GM18499 (cell line): ENCODE data around the gene PXDN.

Experiments used
- ATAC-seq: cut with Tn5 transposase; IDR thresholded peaks from one replicate; pipeline ENCODE4 v1.9.1; 2021; ENCODE audit warnings: moderate number of reproducible peaks; ENCODE audit not compliant: insufficient read depth, unreplicated experiment

Gene PXDN

DNA sequence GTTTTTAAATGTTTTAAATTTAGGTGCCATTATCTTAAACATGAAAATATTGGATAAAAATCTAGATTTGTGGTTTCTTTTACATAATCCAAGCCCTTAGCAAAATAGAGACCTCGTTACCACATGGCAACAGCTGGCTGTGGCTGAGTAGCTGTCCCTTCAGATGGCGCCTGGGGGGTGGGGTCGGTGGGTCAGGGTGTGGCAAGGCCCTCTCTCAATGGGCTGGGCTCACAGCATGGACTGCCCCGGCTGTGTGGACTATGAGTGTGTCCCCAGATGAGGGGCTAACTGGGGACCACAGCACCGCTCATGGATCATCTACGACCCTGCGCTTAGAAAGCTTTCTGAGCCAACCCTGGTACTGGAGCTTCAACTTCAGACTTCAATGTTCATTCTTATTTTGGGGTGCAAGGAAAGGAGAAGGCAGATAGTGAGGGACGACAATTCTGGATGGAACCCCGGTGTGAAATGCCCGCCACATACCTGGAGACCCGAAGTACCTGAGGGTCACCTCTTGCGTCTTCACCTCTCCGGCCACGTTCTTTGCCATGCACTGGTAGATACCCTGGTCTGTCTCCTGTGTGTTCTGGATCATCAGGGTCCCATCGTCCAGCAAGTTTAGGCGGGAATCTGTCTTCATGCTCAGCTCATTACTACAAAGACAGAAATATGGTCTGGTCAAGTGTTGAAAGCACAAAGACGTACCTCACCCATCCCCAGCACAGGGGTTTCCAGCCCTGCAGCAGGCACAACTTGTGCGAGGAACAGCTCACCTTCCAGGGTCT, 71.0 kb downstream of the PXDN start:
- no peak for ATAC-seq

- ATAC-seq = no peak
Measured at GRCh38 chr2:1672738-1673137, 71.6 kb downstream of the PXDN start.

DNA sequence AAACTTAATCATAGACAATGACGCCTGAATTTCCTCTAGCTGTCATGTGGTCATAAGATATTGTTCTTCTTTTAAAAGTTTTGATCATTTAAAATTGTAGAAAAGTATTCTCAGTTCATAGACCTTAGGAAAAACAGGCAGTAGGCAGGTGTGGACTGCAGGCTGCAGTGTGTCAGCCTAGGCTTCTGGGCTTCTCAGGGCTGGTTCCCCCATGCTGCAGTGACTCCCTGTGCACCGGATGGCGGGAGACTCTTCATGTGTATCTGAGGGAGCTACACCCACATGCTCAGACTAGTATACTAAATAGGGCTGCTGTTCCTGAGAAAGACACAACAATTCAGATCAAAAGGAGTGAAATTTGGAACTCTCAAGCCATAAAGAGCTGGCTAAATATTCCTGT, 72.4 kb downstream of the PXDN start:
- ATAC-seq = no peak

GRCh38 chr2:1670636-1671035, 73.7 kb downstream of the PXDN start:
- no peak for ATAC-seq

GRCh38 chr2:1665761-1666505, 78.4 kb downstream of the PXDN start:
- ATAC-seq = no peak

- ATAC-seq = no peak
Measured at GRCh38 chr2:1664698-1665097, 79.6 kb downstream of the PXDN start.

DNA sequence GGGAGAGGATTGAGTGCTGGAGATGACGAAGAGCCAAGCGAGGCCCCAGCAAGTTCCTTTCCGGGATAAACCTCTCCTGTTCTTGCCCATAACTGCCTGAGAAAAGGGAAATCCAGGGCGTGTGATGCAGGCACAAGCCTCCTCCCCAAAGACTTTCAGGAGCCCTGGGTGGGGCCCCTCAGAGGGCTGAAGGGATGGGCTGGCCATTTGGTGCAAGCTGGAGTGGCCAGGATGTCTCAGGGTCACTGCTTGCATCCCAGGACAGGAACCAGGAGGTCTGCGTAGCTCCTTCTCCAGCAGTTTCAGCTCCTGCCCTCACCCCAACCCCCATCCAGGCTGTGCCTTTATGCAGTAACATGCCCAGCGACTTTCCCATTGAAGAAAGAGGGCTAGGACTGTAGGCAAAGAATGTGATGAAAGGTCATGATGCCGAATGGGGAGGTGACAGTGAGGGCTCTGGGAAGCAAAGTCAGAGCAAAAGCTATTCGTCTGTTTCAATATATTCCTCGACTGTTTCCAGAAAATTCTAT, 80.2 kb downstream of the PXDN start:
- ATAC-seq = no peak

DNA sequence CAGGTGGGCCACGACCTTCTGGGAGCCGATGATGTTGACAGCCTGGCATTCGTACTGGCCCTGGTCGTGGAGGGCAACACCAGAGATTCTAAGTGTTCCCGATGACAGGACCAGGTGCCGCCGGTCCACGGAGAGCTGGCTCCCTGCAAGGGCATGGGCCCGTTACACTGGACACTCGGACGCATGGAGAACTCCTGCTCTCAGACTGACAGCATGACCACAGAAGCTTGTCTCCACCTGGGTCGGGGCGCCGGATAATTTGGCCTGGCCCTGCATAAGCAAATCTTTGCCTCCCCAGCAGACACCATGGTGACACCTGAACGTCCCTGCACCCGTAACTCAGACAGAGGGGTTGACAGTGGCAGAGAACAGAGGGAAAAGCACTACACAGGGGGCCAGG, 80.7 kb downstream of the PXDN start:
- ATAC-seq = no peak

DNA sequence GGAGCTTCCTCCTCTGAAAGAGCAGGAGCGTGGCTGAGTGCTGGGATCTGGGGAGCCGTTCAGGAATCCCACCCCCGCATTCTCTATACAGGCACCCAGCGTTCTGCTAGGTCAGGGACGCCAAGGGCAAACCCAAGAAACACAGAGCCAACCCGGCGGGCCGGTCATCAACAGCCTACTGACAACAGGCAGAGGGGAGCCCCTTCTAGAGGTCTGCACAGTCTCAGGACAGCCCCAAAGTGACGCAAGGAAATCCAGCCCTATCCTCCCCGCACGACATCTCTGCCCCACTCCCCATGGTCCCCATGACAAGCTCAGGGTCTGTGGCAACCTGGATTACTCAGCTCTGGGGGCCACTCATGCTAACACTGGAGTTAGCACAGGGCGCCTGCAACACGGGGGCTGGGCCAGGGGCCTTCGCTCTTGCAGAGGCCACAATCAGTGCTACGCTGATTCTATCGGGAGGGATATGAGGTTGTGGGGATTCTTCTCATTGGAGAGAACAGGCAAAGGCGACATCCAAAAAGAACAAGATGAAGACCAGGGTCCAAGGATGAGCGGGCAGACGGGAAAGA, 81.6 kb downstream of the PXDN start:
- ATAC-seq = no peak

GRCh38 chr2:1661891-1662605, 82.3 kb downstream of the PXDN start:
- ATAC-seq = no peak

- no peak for ATAC-seq
Measured at GRCh38 chr2:1660656-1661640, 83.4 kb downstream of the PXDN start.

DNA sequence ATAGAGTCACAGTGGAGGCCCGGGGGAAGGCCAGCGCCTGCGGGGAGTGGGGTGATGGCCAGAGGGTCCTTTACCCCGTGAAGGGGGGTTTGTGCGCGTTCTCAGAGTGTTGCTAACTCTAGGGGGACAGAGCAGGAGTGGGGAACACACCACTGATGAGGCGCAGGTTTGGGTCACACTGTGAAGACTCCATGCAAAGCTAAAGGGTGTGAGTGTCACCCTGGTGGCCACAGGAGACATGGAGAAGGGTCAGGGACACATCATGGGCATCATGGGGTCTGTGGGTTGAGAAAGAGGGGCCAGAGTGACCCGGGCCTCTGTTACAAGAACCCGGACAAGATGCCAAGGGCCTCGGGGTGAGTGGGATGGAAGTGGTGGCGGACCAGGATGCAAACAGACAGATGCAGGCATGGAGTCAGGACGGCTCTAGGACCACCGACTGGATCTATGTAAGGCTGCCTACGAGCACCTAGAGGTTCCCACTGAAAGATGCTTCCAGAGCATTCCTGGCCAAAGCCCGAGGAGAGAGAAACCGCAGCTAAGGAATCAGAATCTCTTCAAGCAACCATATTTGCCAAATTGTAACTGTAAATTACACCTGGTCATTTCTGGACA, 84.3 kb downstream of the PXDN start:
- ATAC-seq = no peak

DNA sequence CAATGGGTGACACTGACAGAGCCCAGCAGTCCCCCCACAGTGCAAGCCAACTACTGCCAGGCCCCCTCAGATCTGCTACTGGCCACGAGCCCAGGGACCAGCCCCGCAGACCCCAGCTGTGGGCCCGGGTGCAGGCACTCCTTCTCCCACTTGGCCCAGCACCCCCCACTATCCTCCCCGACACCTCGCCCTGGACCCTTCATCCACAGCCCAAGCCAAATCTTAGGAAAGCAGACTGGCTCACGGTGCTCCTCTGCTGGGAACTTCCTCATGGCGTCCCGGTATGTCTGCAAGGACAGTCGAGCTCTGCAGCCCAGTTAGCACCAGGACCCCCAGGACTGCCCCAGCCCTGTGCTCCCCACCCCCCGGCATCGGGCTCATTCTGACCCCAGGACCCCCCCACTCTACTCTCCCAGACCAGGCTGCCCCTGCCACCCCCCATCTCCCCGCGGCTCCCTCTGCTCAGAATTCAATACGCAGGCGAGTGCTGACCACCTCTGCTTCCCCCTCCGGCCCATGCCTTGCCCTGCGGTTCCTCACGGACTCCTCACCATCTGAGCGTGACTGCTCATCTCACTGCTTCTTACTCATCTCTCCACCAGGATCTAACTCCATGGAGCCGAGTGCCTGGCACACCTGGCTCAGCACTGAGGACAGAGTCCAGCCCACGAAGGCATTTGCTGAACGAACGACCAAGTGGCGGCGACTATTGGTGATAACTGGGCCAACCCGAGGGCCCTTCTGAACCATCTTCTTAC, 85.7 kb downstream of the PXDN start:
- no peak for ATAC-seq

DNA sequence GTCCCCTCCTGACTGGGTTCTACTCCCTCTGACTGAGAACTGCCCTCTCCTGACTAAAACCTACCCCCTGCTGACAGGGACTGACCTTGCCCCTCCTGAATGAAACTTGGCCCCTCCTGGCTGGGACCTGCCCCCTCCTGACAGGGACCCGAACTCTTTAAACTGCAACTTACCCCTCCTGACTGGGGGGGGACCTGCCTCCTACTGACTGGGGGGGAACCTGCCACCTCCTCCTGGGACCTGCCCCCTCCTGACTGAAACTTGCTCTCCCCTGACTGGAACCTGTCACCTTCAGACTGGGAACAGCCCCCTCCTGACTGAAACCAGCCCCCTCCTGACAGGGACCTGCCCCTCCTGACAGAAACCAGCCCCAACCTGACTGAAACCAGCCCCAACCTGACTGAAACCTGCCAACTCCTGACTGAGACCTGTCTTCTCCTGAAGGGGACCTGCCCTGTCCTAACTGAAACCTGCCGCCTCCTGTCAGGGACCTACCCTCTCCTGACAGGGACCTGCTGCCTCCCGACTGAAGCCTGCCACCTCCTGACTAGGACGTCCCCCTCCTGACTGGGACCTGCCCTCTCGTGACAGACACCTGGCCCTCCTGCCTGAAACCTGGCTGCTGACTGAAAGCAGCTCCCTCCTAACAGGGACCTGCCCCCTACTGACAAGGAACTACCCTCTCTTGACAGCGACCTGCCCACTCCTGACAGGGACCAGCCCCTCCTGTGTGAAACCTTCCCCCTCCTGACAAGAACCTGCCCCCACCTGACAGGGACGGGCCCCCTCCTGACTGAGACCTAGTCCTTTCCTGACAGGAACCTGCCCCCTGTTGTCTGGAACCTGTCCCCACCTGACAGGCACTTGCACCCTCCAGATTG, 87.1 kb downstream of the PXDN start:
- ATAC-seq = no peak

DNA sequence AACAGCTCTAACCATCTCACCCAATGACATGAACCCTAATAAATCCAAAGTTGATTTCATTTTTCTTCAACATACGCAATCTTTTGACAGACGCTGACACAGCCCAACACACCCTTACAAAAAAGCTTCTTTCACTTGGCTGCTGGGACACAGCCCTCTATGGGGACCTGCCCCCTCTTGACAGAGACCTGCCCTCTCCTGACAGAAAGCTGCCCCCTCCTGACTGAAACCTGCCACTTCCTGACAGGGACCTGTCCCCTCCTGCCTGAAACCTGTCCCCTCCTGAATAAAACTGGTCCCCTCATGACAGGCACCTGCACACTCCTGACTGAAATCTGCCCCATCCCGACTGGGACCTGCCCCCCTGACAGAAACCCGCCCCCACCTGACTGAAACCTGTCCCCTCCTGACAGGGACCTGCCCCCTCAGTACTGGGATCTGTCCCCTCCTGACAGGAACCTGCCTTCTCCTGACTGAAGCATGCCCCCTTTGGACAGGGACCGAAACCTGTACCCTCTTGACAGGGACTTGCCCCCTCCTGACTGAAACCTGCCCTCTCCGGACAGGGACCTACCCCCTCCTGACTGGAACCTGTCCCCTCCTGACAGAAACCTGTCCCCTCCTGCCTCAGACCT, 87.9 kb downstream of the PXDN start:
- no peak for ATAC-seq

DNA sequence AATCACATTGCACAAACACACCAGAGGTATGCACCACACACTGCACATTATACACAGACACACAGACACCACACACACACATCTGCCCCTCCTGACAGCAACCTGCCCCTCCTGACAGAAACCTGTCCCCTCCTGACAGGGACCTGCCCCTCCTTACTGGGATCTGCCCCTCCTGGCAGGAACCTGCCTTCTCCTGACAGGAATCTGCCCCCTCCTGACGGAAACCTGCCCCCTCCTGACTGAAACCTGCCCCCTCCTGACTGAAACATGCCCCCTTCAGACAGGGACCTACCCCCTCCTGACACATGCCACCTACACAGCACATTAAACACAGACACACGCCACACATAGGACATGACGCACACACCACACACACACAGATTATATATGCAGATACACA, 88.9 kb downstream of the PXDN start:
- ATAC-seq = no peak
